ENCODE measurements around the gene UPB1.

DNA sequence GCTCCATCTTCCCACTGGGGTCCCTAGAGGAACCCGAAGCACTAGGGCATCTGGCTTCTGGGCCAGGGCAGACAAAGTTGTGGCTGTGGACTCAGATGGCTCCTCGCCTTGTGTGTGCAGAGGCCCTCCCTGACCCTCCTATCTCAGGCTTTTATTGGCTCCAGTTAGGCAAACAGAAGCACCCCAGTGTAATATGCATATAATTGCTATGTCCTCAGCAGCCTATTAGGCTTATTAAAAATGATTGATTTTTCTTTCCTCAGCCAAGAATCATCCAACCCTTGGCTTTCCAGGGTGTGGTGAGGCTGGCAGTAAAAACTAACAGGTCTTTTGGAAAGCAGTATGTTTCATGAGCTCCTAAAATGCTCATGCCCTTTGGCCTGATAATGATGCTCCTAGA lies 22.3 kb downstream of the UPB1 start:
- TF ChIP-seq, protein P1, sequence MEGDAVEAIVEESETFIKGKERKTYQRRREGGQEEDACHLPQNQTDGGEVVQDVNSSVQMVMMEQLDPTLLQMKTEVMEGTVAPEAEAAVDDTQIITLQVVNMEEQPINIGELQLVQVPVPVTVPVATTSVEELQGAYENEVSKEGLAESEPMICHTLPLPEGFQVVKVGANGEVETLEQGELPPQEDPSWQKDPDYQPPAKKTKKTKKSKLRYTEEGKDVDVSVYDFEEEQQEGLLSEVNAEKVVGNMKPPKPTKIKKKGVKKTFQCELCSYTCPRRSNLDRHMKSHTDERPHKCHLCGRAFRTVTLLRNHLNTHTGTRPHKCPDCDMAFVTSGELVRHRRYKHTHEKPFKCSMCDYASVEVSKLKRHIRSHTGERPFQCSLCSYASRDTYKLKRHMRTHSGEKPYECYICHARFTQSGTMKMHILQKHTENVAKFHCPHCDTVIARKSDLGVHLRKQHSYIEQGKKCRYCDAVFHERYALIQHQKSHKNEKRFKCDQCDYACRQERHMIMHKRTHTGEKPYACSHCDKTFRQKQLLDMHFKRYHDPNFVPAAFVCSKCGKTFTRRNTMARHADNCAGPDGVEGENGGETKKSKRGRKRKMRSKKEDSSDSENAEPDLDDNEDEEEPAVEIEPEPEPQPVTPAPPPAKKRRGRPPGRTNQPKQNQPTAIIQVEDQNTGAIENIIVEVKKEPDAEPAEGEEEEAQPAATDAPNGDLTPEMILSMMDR (IDR thresholded peaks at IDR 0.05): no peak
- no peak for TF ChIP-seq POLR2A (IDR thresholded peaks at IDR 0.05)
